IMR-90 (cell line): ENCODE measurements around the gene MAGI2.

Experiments used
- BHLHE40 ChIP-seq: fragments of 150-350 bp; IDR thresholded peaks from 2 replicates; pipeline ENCODE4 v1.6.1; 2016; ENCODE audit warnings: mild to moderate bottlenecking, low read depth, low read length
- CEBPB ChIP-seq: IDR thresholded peaks from 2 replicates; pipeline ENCODE4 v1.6.1; 2012; ENCODE audit warnings: low read depth, low read length, improper control_type of control experiment
- CTCF ChIP-seq: conservative IDR thresholded peaks from 2 replicates; pipeline ENCODE4 v1.5.1; 2012; ENCODE audit warnings: mild to moderate bottlenecking, low read depth, low read length, improper control_type of control experiment
- ELK1 ChIP-seq: fragments of 150-350 bp; IDR thresholded peaks from 2 replicates; pipeline ENCODE4 v1.6.1; 2016; ENCODE audit warnings: low read depth, mild to moderate bottlenecking, low read length, moderate library complexity, borderline replicate concordance
- FOS ChIP-seq: fragments of 150-350 bp; IDR thresholded peaks from 2 replicates; pipeline ENCODE4 v1.6.1; 2016; ENCODE audit warnings: low read depth, low read length
- MAZ ChIP-seq: IDR thresholded peaks from 2 replicates; pipeline ENCODE4 v1.6.1; 2012; ENCODE audit warnings: low read depth, mild to moderate bottlenecking, low read length, improper control_type of control experiment, moderate library complexity, borderline replicate concordance
- MXI1 ChIP-seq: IDR thresholded peaks from 2 replicates; pipeline ENCODE4 v1.6.1; 2012; ENCODE audit warnings: low read depth, mild to moderate bottlenecking, low read length, moderate library complexity, borderline replicate concordance
- POLR2A ChIP-seq: IDR thresholded peaks from 2 replicates; pipeline ENCODE4 v1.6.1; 2012; ENCODE audit warnings: mild to moderate bottlenecking, low read depth, low read length
- RAD21 ChIP-seq: IDR thresholded peaks from 2 replicates; pipeline ENCODE4 v1.6.1; 2012; ENCODE audit warnings: low read length, improper control_type of control experiment
- RCOR1 ChIP-seq: IDR thresholded peaks from 2 replicates; pipeline ENCODE4 v1.6.1; 2012; ENCODE audit warnings: mild to moderate bottlenecking, low read length, improper control_type of control experiment; ENCODE audit not compliant: insufficient replicate concordance
- RFX5 ChIP-seq: IDR thresholded peaks from 2 replicates; pipeline ENCODE4 v1.8.0; 2012; ENCODE audit warnings: low read depth, mild to moderate bottlenecking, low read length, moderate library complexity
- SMC3 ChIP-seq: fragments of 150-350 bp; IDR thresholded peaks from 2 replicates; pipeline ENCODE4 v1.6.1; 2016; ENCODE audit warnings: low read depth, mild to moderate bottlenecking, antibody characterized with exemption, low read length, moderate library complexity
- USF2 ChIP-seq: fragments of 150-350 bp; IDR thresholded peaks from 2 replicates; pipeline ENCODE4 v1.6.1; 2017; ENCODE audit warnings: mild to moderate bottlenecking, antibody characterized with exemption, low read length, low read depth

GRCh38 chr7:78852951-78853350 is 600.5 kb downstream of the MAGI2 start:
- TF ChIP-seq CTCF (no peak), MAZ (no peak), RAD21 (no peak), POLR2A (no peak), RCOR1 (no peak), RFX5 (no peak), FOS (no peak), USF2 (no peak), ELK1 (no peak), SMC3 (no peak), BHLHE40 (no peak), MXI1 (no peak), CEBPB (no peak)
